Skeletal muscle tissue (tissue), 4 donors: Measurements from ENCODE around the gene BCAT1. TPM values are rescaled to one million over a fixed set of nuclear protein-coding genes. Genes with fewer than 3 reads are reported as not detected.
"Not testable (repeated sequence)": the region's sequence is repeated elsewhere in the genome, so short reads cannot be mapped to it uniquely, and the experiment has no call there.

Experiments
- H3K27ac ChIP-seq: one replicate; pipeline ENCODE4 v1.7.0; 2013; ENCODE audit warnings: mild to moderate bottlenecking, low read depth, low read length, inconsistent platforms
- H3K27me3 ChIP-seq, 3 donors: one replicate each; pipeline ENCODE4 v1.7.0; 2013; ENCODE audit warnings: low read length in 3 of 3; ENCODE audit not compliant: control insufficient read depth in 3 of 3, insufficient read depth in 3 of 3
- H3K36me3 ChIP-seq, 3 donors: one replicate each; pipeline ENCODE4 v1.7.0; 2013; ENCODE audit warnings: low read length in 3 of 3; ENCODE audit not compliant: control insufficient read depth in 3 of 3, insufficient read depth in 3 of 3
- H3K4me1 ChIP-seq, 3 donors: one replicate each; pipeline ENCODE4 v1.7.0; 2013; ENCODE audit warnings: low read length in 3 of 3, mild to moderate bottlenecking in 3 of 3; ENCODE audit not compliant: control insufficient read depth in 3 of 3, insufficient read depth in 3 of 3
- H3K4me3 ChIP-seq, 3 donors: one replicate each; pipeline ENCODE4 v1.7.0; 2013; ENCODE audit warnings: low read length in 3 of 3
- H3K9ac ChIP-seq, 3 donors: one replicate each; pipeline ENCODE4 v1.7.0; 2013; ENCODE audit warnings: low read length in 3 of 3, mild to moderate bottlenecking in 3 of 3, moderate library complexity in 2 of 3, low read depth in 1 of 3
- H3K9me3 ChIP-seq, 3 donors: one replicate each; pipeline ENCODE4 v1.7.0; 2013; ENCODE audit warnings: low read length in 3 of 3; ENCODE audit not compliant: control insufficient read depth in 3 of 3
- total RNA-seq: library from RNA; depleted of rRNA; stranded (reverse); fragments of >200 nt; gene quantifications from one replicate; pipeline ENCODE4 v1.2.3, GENCODE V29; 2014
- donor health status: Osteomylitis.

The BCAT1 gene
- total RNA-seq, 1 donor from 2014 or later = 33.4 TPM

GRCh38 chr12:24913953-24914352 lies 34.9 kb downstream of the BCAT1 start:
- H3K36me3 ChIP-seq = no peaks in the 10 kb centered on the region

DNA sequence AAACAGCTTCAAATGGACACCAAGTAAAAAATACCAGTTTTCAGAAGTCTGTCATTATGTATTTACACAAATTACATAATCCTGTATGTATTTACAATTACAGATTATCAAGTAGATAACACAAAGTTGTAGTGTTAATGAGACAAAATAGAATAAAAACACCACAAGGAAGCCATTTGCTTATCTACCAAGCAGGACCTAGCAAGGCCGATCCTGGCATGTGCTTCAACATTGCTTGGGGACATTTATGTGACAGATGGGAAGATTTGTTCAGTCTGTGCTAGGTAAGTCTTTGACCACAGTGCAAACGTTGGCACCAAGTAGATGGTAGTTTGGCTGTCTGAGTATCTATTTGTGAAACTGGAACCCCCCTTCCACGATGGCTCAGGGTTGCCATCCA lies 35.8 kb downstream of the BCAT1 start:
- Histone ChIP-seq H3K36me3 (no peaks in the 10 kb centered on the region), H3K9ac (no peak overlapping the region), H3K27ac (no peak overlapping the region), H3K9me3 (no peaks in the 10 kb centered on the region), H3K4me1 (no peaks in the 10 kb centered on the region), H3K27me3 (no peaks in the 10 kb centered on the region), H3K4me3 (no peak overlapping the region)

More at GRCh38 chr12:24913953-24914352, 34.9 kb downstream of the BCAT1 start:
- Histone ChIP-seq H3K9me3 (no peaks in the 10 kb centered on the region), H3K4me1 (no peaks in the 10 kb centered on the region), H3K27me3 (no peaks in the 10 kb centered on the region), H3K4me3 (no peak overlapping the region), H3K27ac (no peak overlapping the region), H3K9ac (no peak overlapping the region)

GRCh38 chr12:24911271-24911791 lies 37.6 kb downstream of the BCAT1 start:
- Histone ChIP-seq H3K9me3 (no peaks in the 10 kb centered on the region), H3K9ac (no peak overlapping the region)

DNA sequence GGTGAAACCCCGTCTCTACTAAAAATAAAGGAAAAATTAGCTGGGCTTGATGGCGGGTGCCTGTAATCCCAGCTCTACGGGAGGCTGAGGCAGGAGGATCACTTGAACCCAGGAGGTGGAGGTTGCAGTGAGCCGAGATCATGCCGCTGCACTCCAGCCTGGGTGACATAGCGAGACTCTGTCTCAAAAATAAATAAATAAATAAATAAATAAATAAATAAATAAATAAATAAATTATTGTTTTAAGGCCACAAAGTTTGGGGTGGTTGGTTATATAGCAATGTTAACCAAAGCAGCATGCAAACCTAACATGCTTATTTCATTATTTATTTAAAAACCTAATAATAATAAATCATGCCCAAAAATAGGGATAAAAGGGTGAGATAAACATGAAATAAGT lies 38.7 kb downstream of the BCAT1 start:
- H3K36me3 ChIP-seq, H3K27ac ChIP-seq, H3K4me3 ChIP-seq, H3K27me3 ChIP-seq, H3K9ac ChIP-seq, H3K9me3 ChIP-seq, H3K4me1 ChIP-seq: not testable (repeated sequence)

More at GRCh38 chr12:24911271-24911791, 37.6 kb downstream of the BCAT1 start:
- Histone ChIP-seq H3K27me3 (no peaks in the 10 kb centered on the region), H3K4me3 (no peak overlapping the region), H3K36me3 (no peaks in the 10 kb centered on the region), H3K27ac (no peak overlapping the region), H3K4me1 (no peaks in the 10 kb centered on the region)

DNA sequence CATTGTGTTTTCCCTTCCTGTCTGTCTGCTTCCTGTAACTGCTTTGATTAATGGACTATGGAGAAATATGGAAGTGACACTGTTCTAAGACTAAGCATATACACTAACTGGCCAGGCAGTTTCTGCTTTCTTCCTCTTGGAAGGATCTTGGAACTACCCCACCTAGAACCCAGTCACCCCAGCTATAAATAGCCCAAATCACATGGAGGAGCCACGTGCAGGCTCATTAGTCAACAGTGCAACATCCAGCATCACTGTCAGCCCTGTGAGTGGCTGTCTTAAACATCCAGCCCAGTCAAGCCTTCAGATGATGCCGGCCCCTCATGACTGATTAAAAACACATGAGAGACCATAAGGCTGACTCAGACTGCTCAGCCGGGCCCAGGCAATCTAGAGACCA lies 39.2 kb downstream of the BCAT1 start:
- Histone ChIP-seq H3K27ac (no peak overlapping the region), H3K4me3 (no peak overlapping the region), H3K4me1 (no peaks in the 10 kb centered on the region), H3K9ac (no peak overlapping the region), H3K9me3 (no peaks in the 10 kb centered on the region), H3K36me3 (no peaks in the 10 kb centered on the region), H3K27me3 (no peaks in the 10 kb centered on the region)

GRCh38 chr12:24907464-24907863 lies 41.4 kb downstream of the BCAT1 start:
- Histone ChIP-seq H3K4me3 (no peak overlapping the region), H3K36me3 (no peaks in the 10 kb centered on the region), H3K9me3 (no peaks in the 10 kb centered on the region), H3K27ac (no peak overlapping the region), H3K4me1 (peaks cover 0 to 12% (median 5%) of the 10 kb centered on the region in 3 donors), H3K9ac (no peak overlapping the region), H3K27me3 (peaks cover 2 to 15% (median 9%) of the 10 kb centered on the region in 3 donors)

DNA sequence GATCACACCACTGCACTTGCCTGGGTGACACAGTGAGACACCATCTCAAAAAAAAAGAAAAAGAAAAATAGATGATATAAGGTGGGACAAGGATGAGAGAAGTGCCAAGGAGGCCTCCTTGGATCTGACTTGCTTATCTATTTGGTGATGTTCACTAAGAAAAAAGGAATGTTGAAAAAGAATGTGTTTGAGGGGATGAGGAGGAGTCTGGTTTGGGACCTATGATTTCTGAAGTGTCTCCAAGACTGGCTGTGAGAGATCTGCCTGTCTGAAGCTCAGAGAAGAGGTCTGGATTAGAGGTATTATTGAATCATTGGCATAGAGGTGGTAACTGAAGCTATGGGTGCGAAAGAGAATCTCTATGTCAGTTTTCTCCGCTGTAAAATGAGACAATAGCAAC lies 42.8 kb downstream of the BCAT1 start:
- Histone ChIP-seq H3K4me1 (peaks cover 0 to 14% (median 6%) of the 10 kb centered on the region in 3 donors), H3K27ac (no peak overlapping the region), H3K9ac (no peak overlapping the region), H3K4me3 (no peak overlapping the region), H3K36me3 (no peaks in the 10 kb centered on the region), H3K27me3 (peaks cover 9 to 15% (median 10%) of the 10 kb centered on the region in 3 donors), H3K9me3 (no peaks in the 10 kb centered on the region)

DNA sequence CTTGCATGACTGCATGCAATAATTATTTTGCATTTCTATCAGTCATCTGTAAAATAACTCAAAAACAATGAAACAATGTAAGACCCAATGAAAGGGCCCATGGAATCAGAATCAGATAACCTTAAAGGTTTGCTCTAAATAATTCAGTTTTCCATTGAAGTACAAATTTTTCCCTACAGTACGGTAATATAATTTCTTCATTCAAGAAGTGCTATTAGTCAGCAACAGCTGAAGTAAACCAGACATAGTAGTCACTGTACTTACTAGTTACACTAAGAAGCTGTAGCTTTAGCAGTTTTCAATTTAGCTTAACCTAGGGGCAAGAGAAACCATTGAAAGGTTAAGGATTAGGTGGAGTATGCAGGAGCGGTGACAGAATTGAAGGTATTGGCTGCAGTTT lies 43.5 kb downstream of the BCAT1 start:
- Histone ChIP-seq H3K27ac (no peak overlapping the region), H3K4me3 (no peak overlapping the region), H3K36me3 (no peaks in the 10 kb centered on the region), H3K27me3 (peaks cover 9 to 15% (median 10%) of the 10 kb centered on the region in 3 donors), H3K9ac (no peak overlapping the region), H3K9me3 (no peaks in the 10 kb centered on the region), H3K4me1 (peaks cover 0 to 14% (median 6%) of the 10 kb centered on the region in 3 donors)

DNA sequence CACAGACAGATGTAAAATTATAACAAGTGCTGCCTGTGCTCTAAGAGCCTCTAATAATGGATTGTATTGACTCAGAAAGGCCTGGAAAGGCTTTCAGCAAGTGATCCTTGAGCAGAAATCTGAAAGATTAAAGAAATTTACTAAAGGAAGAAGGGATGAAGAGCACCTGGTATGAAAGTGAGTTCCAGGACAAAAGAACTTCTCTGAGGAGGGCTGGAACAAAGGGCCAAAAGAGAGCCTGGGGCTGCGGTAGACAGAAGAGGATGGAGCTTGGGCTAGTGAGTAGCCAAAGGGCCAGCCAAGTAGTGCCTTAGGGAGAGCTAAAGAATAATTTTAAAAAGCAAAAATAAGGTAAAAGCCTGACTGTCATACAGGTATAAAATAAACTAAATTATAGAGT lies 44.0 kb downstream of the BCAT1 start:
- H3K27me3 ChIP-seq = peaks cover 9 to 15% (median 10%) of the 10 kb centered on the region in 3 donors
- peaks cover 0 to 14% (median 6%) of the 10 kb centered on the region in 3 donors for H3K4me1 ChIP-seq
- no peak overlapping the region for H3K9ac ChIP-seq
- H3K36me3 ChIP-seq = no peaks in the 10 kb centered on the region
- H3K4me3 ChIP-seq = no peak overlapping the region
- no peaks in the 10 kb centered on the region for H3K9me3 ChIP-seq
- no peak overlapping the region for H3K27ac ChIP-seq

DNA sequence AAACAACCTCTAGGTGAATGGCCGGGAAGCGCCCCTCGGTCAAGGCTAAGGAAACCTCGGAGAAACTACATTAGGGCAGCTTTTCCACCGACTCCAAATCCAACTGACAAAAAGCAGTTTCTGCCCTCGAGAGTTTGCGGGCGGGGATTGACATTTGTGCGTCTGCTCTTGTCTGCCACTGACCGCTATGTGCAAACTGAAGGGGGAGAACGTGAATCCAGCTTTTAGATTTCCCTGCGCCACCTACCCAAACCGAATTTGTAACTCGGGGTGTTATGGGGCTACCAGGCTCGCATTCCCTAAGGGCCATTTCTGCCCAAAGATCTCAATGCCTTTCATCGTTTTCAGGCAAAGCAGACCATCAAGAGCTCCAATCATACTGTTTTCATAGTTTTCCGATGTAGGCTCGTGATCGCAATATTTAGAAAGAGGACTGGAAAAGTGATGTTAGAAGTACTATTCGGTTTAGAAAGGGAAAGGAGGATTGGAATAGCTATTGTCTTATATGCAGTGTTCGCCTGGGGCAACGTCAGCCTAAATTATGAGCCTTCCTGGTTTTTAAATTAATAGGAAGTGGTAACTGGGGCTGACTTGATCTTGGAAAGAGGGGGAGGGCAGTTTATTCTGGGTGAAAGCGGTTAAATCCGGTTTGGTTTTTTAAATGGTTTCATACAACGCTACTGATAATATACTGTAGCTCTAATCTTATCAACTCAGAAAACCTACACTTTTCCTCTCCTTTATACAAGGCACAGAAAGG lies 45.4 kb downstream of the BCAT1 start:
- peak overlapping the region in 1 of 3 donors; percentile 34 for H3K9ac ChIP-seq
- peak overlapping the region; percentile 61 to 65 (median 63) for H3K4me3 ChIP-seq
- H3K27me3 ChIP-seq = peaks cover 9 to 15% (median 10%) of the 10 kb centered on the region in 3 donors
- H3K9me3 ChIP-seq = no peaks in the 10 kb centered on the region
- H3K36me3 ChIP-seq = no peaks in the 10 kb centered on the region
- H3K4me1 ChIP-seq = peaks cover 0 to 14% (median 6%) of the 10 kb centered on the region in 3 donors
- H3K27ac ChIP-seq = peak overlapping the region; percentile 42
